GM12874 (cell line): ENCODE results near the gene MAP3K15.

Source experiments
- CTCF ChIP-seq: IDR thresholded peaks from 2 replicates; pipeline ENCODE4 v1.5.1; 2011; ENCODE audit warnings: low read depth, mild to moderate bottlenecking, control low read depth, low read length, moderate library complexity; ENCODE audit not compliant: insufficient read depth

Gene MAP3K15

DNA sequence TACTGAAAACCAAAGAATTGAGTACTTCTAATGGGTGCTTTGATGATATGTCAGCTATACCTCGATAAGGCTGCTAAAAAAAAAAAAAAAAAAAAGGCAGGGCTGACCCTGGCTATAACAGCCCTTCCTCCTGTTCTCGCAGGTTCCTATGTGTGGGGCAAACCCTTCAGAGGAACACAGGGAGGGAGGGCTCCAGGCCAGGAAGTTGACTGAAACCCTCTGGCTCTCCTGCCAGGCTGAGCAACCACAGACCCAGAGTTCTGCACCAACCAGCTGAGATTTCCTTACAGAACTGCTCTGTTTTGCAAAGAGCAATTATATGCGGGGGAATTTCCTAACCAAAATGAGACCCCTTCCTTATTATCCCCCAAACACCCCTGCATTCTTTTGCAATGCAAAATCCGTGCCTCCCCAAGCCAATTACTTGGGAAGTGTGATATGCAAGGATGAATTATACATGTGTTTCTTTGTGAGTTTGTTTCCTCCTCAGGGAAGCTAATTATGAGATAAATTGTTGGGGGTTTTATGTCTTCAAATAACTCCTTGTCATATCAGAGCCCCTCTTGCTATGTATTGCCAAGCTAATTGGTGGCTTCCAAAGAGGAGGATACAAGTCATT lies 126.0 kb downstream of the MAP3K15 start:
- TF ChIP-seq CTCF, result no peak

GRCh38 chrX:19388741-19389140 lies 126.6 kb downstream of the MAP3K15 start:
- TF ChIP-seq CTCF, result no peak

DNA sequence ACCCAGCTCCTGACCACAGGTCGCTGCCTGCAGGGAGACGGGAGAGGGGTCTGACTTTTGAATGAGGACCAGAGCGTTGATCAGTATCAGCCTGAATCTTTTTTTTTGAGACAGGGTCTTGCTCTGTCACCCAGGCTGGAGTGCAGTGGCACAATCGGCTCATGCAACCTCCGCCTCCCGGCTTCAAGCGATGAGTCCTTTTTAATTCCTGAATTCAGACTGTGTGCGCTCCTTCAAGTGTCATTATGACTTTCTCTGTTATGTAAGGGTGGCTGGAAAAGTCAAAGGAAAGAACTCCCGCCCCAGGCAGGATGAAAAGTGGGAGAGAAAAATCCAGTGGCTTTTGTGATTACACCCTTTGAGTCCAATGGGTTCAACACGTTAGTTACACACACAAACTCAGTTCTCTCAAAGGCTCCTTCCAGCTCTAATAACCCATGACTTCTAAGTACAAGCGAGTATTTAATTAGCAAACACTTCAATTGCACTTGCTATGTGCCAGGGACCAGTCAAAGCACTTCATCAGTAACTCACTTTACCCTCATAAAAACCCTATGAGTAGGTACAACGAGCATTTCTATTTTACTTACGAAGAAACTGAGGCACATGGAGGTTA lies 127.1 kb downstream of the MAP3K15 start:
- no peak for TF ChIP-seq CTCF

DNA sequence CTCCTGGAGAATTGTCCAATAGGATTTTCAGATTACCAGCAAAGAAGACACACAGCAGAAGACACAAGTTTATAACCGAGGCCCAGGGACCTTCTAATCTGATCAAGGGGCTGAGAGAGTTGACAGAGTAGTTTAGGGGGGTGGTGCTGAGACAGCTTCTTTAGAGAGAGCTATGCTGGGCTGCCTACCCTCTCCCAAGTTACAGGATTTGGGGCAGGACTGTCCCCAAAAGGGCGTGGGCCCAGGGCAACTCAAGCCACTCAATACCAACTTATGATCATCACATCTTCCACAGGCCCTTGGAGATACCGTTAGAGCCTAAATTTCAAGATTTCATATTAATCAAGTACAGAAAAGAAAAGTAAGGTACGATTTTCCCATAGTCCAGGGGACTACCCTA lies 128.6 kb downstream of the MAP3K15 start:
- no peak for TF ChIP-seq CTCF

GRCh38 chrX:19382555-19383145 lies 132.7 kb downstream of the MAP3K15 start:
- peak; percentile 66 for TF ChIP-seq CTCF

DNA sequence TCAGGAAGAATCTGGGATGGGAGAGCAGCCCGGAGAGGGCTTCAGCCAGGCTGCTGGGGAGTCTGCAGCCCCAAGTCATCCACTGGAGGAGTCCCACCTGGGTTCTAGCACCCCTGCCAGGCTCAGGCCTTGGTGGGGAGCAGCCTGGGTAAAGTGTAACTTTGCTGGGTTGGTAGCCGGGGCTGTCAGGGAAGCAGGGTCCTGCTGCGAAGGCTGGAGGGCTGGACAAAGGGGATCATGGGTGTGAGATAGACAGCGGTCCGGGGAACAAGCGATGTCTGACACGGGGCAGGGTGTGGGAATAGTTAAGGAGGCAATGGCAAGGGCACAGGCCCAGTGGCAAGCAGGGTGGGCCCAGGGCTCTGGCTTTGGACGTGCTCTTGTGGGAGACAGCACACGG lies 134.0 kb downstream of the MAP3K15 start:
- TF ChIP-seq CTCF, result no peak

DNA sequence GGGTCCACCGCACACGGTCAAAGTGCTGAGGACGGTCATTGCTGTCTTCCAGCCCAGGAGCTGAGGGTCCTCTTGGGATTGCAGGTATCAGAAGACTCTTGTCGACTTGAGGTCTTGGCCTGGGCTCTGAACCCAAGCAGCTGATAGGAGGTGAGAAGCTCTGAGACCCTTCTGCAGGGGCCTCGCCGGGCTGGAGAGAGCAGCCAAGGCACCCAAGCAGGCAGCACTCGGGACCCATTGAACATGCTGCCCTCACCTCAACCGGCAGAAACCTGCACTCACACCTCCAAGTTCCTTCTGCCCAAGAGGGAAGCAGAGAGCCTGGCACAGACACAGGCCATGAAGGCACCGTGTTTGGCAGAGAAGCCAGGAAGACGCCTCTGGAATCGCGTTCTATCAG lies 137.5 kb downstream of the MAP3K15 start:
- no peak for TF ChIP-seq CTCF
